GM23338 (cell line): Measurements from ENCODE around the gene ETFA. TPM values are rescaled to one million over a fixed set of nuclear protein-coding genes. Genes with fewer than 3 reads are reported as not detected.

ENCODE experiments used
- ATAC-seq: fragments of 200-7000 bp; cut with Tn5 transposase; 3 replicates; pipeline ENCODE4 v1.9.1; 2020
- DNase-seq: peaks from one replicate; pipeline ENCODE4 v3.0.0-alpha.2; 2015; ENCODE audit warnings: low spot score
- H2AFZ ChIP-seq: fragments of 200-600 bp; sonication (generic); 2 replicates; pipeline ENCODE4 v1.8.0; 2016; ENCODE audit warnings: antibody characterized with exemption, mild to moderate bottlenecking, moderate library complexity
- H3F3A ChIP-seq: fragments of 200-600 bp; sonication (generic); replicated peaks from 2 replicates; pipeline ENCODE4 v1.8.0; 2017; ENCODE audit warnings: antibody characterized with exemption, mixed run types, low read depth
- H3K27ac ChIP-seq: fragments of 200-600 bp; sonication (generic); 2 replicates; pipeline ENCODE4 v1.6.1; 2016; ENCODE audit warnings: low read depth
- H3K27me3 ChIP-seq: fragments of 200-600 bp; sonication (generic); 2 replicates; pipeline ENCODE4 v1.8.0; 2016; ENCODE audit warnings: mild to moderate bottlenecking, mixed run types, moderate library complexity; ENCODE audit not compliant: insufficient read depth
- H3K36me3 ChIP-seq: fragments of 200-600 bp; sonication (generic); 2 replicates; pipeline ENCODE4 v1.8.0; 2016; ENCODE audit warnings: mild to moderate bottlenecking; ENCODE audit not compliant: insufficient read depth
- H3K4me1 ChIP-seq: fragments of 200-600 bp; sonication (generic); 2 replicates; pipeline ENCODE4 v1.8.0; 2016; ENCODE audit warnings: mild to moderate bottlenecking, moderate library complexity; ENCODE audit not compliant: insufficient read depth
- H3K4me2 ChIP-seq: fragments of 200-600 bp; sonication (generic); 2 replicates; pipeline ENCODE4 v1.7.1; 2017; ENCODE audit warnings: mixed run types
- H3K4me3 ChIP-seq: fragments of 200-600 bp; sonication (generic); 2 replicates; pipeline ENCODE4 v1.6.1; 2016; ENCODE audit warnings: mixed run types
- H3K79me2 ChIP-seq: fragments of 200-600 bp; sonication (generic); replicated peaks from 2 replicates; pipeline ENCODE4 v1.8.0; 2017; ENCODE audit warnings: mild to moderate bottlenecking; ENCODE audit not compliant: insufficient read depth
- H3K9me2 ChIP-seq: fragments of 200-600 bp; sonication (generic); 2 replicates; pipeline ENCODE4 v1.8.0; 2017; ENCODE audit not compliant: insufficient read depth
- H4K20me1 ChIP-seq: fragments of 200-600 bp; sonication (generic); replicated peaks from 2 replicates; pipeline ENCODE4 v1.8.0; 2017; ENCODE audit warnings: mild to moderate bottlenecking; ENCODE audit not compliant: insufficient read depth
- H3K27ac Mint-ChIP-seq: 2 replicates; pipeline ENCODE4 v1.8.0; 2020; ENCODE audit warnings: inconsistent platforms, mild to moderate bottlenecking, moderate library complexity, mixed read lengths
- H3K27me3 Mint-ChIP-seq: 3 replicates; pipeline ENCODE4 v1.8.0; 2022; ENCODE audit warnings: low read depth, mild to moderate bottlenecking, moderate library complexity, mixed read lengths, inconsistent platforms; ENCODE audit not compliant: insufficient read depth, poor library complexity
- H3K36me3 Mint-ChIP-seq: 3 replicates; pipeline ENCODE4 v1.8.0; 2021; ENCODE audit warnings: low read depth, mild to moderate bottlenecking, inconsistent platforms, moderate library complexity, mixed read lengths
- H3K4me1 Mint-ChIP-seq: 3 replicates; pipeline ENCODE4 v1.8.0; 2020; ENCODE audit warnings: mild to moderate bottlenecking, inconsistent platforms, mixed read lengths
- H3K4me3 Mint-ChIP-seq: 3 replicates; pipeline ENCODE4 v1.8.0; 2021; ENCODE audit warnings: moderate library complexity, mild to moderate bottlenecking, inconsistent platforms, mixed read lengths
- H3K9me3 Mint-ChIP-seq: 3 replicates; pipeline ENCODE4 v1.8.0; 2020; ENCODE audit warnings: moderate library complexity, mild to moderate bottlenecking, inconsistent platforms, mixed read lengths
- CREB1 ChIP-seq: fragments of 250-450 bp; sonication (Bioruptor Pico); IDR thresholded peaks from 2 replicates; pipeline ENCODE4 v1.5.0; 2020; ENCODE audit warnings: low read depth, mild to moderate bottlenecking, moderate library complexity
- EZH2 ChIP-seq: fragments of 200-600 bp; sonication (generic); IDR thresholded peaks from one replicate; pipeline ENCODE4 v1.8.0; 2017; ENCODE audit warnings: antibody characterized with exemption, mild to moderate bottlenecking, low read depth; ENCODE audit not compliant: unreplicated experiment
- EZH2phosphoT487 ChIP-seq: fragments of 200-600 bp; sonication (generic); IDR thresholded peaks from one replicate; pipeline ENCODE4 v1.8.1; 2018; ENCODE audit warnings: antibody characterized with exemption; ENCODE audit not compliant: unreplicated experiment
- JUNB ChIP-seq: IDR thresholded peaks from one replicate; pipeline ENCODE4 v1.6.1; 2016; ENCODE audit warnings: antibody characterized with exemption; ENCODE audit not compliant: unreplicated experiment
- NANOG ChIP-seq: IDR thresholded peaks from 2 replicates; pipeline ENCODE4 v1.6.1; 2016; ENCODE audit warnings: antibody characterized with exemption, borderline replicate concordance
- STAT1 ChIP-seq: IDR thresholded peaks from one replicate; pipeline ENCODE4 v1.6.1; 2016; ENCODE audit warnings: antibody characterized with exemption; ENCODE audit not compliant: unreplicated experiment
- polyA plus RNA-seq: library from polyadenylated mRNA; unstranded; fragments of >200 nt; fragmentation: Nextera tagmentation; extraction: Ambion mirVana; gene quantifications from 2 replicates; pipeline ENCODE4 v1.2.1, GENCODE V29; 2016
- total RNA-seq: library from RNA; depleted of rRNA; stranded (reverse); fragments of >200 nt; shearing (Covaris generic); gene quantifications from 2 replicates; pipeline ENCODE4 v1.2.3, GENCODE V29; 2014
- TF ChIP-seq, protein P1 (sequence below): fragments of 250-450 bp; sonication (Bioruptor Pico); IDR thresholded peaks from 2 replicates; pipeline ENCODE4 v1.5.0; 2020; ENCODE audit warnings: mild to moderate bottlenecking, moderate library complexity
- TF ChIP-seq, protein P2 (sequence below): IDR thresholded peaks from one replicate; pipeline ENCODE4 v1.6.1; 2018; ENCODE audit warnings: antibody characterized with exemption; ENCODE audit not compliant: unreplicated experiment

Gene ETFA
- total and polyA plus RNA-seq, 2 experiments from 2014 or later: 52.9 to 69.1 TPM

DNA sequence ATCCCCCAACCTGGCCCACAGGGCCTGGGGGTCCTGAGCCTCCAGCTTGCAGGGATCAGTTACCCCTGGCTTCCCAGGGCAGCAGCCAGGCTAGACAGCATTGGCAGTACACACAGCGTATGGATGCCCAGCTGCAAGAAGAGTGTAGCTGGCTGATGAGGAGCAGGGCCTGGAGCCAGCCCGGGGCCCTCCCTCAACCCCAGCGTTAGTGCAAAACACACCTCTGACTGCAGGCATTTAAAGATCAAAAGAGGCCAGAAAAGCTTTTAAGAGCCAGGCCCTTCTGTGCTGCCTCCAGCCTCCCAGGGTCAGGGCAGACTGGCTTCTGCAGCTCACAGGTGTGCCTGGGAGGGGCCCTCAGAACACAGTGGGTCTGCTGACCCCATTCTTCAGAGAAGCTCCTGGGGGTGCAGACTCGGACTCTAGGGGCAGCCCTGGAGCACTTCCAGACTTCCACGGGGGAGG is 110.6 kb downstream of the ETFA start (continued):
- TF ChIP-seq, protein P1, sequence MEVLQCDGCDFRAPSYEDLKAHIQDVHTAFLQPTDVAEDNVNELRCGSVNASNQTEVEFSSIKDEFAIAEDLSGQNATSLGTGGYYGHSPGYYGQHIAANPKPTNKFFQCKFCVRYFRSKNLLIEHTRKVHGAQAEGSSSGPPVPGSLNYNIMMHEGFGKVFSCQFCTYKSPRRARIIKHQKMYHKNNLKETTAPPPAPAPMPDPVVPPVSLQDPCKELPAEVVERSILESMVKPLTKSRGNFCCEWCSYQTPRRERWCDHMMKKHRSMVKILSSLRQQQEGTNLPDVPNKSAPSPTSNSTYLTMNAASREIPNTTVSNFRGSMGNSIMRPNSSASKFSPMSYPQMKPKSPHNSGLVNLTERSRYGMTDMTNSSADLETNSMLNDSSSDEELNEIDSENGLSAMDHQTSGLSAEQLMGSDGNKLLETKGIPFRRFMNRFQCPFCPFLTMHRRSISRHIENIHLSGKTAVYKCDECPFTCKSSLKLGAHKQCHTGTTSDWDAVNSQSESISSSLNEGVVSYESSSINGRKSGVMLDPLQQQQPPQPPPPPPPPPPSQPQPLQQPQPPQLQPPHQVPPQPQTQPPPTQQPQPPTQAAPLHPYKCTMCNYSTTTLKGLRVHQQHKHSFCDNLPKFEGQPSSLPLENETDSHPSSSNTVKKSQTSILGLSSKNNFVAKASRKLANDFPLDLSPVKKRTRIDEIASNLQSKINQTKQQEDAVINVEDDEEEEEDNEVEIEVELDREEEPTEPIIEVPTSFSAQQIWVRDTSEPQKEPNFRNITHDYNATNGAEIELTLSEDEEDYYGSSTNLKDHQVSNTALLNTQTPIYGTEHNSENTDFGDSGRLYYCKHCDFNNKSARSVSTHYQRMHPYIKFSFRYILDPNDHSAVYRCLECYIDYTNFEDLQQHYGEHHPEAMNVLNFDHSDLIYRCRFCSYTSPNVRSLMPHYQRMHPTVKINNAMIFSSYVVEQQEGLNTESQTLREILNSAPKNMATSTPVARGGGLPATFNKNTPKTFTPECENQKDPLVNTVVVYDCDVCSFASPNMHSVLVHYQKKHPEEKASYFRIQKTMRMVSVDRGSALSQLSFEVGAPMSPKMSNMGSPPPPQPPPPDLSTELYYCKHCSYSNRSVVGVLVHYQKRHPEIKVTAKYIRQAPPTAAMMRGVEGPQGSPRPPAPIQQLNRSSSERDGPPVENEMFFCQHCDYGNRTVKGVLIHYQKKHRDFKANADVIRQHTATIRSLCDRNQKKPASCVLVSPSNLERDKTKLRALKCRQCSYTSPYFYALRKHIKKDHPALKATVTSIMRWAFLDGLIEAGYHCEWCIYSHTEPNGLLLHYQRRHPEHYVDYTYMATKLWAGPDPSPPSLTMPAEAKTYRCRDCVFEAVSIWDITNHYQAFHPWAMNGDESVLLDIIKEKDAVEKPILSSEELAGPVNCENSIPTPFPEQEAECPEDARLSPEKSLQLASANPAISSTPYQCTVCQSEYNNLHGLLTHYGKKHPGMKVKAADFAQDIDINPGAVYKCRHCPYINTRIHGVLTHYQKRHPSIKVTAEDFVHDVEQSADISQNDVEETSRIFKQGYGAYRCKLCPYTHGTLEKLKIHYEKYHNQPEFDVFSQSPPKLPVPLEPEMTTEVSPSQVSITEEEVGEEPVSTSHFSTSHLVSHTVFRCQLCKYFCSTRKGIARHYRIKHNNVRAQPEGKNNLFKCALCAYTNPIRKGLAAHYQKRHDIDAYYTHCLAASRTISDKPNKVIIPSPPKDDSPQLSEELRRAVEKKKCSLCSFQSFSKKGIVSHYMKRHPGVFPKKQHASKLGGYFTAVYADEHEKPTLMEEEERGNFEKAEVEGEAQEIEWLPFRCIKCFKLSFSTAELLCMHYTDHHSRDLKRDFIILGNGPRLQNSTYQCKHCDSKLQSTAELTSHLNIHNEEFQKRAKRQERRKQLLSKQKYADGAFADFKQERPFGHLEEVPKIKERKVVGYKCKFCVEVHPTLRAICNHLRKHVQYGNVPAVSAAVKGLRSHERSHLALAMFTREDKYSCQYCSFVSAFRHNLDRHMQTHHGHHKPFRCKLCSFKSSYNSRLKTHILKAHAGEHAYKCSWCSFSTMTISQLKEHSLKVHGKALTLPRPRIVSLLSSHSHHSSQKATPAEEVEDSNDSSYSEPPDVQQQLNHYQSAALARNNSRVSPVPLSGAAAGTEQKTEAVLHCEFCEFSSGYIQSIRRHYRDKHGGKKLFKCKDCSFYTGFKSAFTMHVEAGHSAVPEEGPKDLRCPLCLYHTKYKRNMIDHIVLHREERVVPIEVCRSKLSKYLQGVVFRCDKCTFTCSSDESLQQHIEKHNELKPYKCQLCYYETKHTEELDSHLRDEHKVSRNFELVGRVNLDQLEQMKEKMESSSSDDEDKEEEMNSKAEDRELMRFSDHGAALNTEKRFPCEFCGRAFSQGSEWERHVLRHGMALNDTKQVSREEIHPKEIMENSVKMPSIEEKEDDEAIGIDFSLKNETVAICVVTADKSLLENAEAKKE: no peak
- TF ChIP-seq JUNB: no peak
- no peak for TF ChIP-seq STAT1

DNA sequence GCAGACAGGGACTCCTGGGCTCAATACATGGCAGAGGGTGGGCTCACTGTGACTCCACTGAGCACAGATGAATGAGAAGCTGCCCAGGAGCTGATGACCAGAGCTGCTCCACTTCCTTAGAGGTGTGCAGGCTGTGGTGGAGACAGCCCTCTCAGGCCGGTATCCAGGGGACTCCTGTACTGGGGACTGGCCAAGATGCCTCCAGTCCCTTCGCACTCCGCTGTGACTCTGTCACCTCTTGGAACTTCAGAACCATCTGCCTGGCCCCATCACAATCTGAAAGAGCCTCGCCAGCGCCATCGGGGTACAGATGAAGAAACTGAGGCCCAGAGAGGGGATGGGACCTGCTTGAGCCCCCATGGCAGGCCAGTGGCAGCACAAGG is 111.2 kb downstream of the ETFA start:
- H3K27me3 ChIP-seq: no peaks in the 10 kb centered on the region
- H3K27ac Mint-ChIP-seq: no peak overlapping the region
- peaks cover 17% of the 10 kb centered on the region for H3K4me1 Mint-ChIP-seq
- no peaks in the 10 kb centered on the region for H3K9me3 Mint-ChIP-seq
- no peaks in the 10 kb centered on the region for H3F3A ChIP-seq
- no peak overlapping the region for H3K4me3 Mint-ChIP-seq
- H3K27me3 Mint-ChIP-seq: peaks cover 9% of the 10 kb centered on the region
- no peak for ATAC-seq
- H3K36me3 Mint-ChIP-seq: no peaks in the 10 kb centered on the region
- DNase-seq: no peak
- H3K27ac ChIP-seq: no peak overlapping the region
- no peaks in the 10 kb centered on the region for H3K4me1 ChIP-seq
- H3K4me2 ChIP-seq: no peak overlapping the region
- H3K36me3 ChIP-seq: no peaks in the 10 kb centered on the region
- H3K9me2 ChIP-seq: no peaks in the 10 kb centered on the region
- no peak overlapping the region for H3K4me3 ChIP-seq
- no peaks in the 10 kb centered on the region for H4K20me1 ChIP-seq
- no peak overlapping the region for H2AFZ ChIP-seq
- no peaks in the 10 kb centered on the region for H3K79me2 ChIP-seq
- no peak for TF ChIP-seq NANOG
- TF ChIP-seq CREB1: no peak
- no peak for TF ChIP-seq EZH2phosphoT487
- TF ChIP-seq EZH2: no peak
- TF ChIP-seq, protein P2, sequence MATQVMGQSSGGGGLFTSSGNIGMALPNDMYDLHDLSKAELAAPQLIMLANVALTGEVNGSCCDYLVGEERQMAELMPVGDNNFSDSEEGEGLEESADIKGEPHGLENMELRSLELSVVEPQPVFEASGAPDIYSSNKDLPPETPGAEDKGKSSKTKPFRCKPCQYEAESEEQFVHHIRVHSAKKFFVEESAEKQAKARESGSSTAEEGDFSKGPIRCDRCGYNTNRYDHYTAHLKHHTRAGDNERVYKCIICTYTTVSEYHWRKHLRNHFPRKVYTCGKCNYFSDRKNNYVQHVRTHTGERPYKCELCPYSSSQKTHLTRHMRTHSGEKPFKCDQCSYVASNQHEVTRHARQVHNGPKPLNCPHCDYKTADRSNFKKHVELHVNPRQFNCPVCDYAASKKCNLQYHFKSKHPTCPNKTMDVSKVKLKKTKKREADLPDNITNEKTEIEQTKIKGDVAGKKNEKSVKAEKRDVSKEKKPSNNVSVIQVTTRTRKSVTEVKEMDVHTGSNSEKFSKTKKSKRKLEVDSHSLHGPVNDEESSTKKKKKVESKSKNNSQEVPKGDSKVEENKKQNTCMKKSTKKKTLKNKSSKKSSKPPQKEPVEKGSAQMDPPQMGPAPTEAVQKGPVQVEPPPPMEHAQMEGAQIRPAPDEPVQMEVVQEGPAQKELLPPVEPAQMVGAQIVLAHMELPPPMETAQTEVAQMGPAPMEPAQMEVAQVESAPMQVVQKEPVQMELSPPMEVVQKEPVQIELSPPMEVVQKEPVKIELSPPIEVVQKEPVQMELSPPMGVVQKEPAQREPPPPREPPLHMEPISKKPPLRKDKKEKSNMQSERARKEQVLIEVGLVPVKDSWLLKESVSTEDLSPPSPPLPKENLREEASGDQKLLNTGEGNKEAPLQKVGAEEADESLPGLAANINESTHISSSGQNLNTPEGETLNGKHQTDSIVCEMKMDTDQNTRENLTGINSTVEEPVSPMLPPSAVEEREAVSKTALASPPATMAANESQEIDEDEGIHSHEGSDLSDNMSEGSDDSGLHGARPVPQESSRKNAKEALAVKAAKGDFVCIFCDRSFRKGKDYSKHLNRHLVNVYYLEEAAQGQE: no peak
